IPS-18c (cell line): Measurements from ENCODE around the gene PFAS.
"Not testable (repeated sequence)": the region's sequence is repeated elsewhere in the genome, so short reads cannot be mapped to it uniquely, and the experiment has no call there.

Source experiments
- H3K4me3 ChIP-seq: 2 replicates; pipeline ENCODE4 v1.7.0; 2013; ENCODE audit warnings: low read depth, mild to moderate bottlenecking, low read length, moderate library complexity; ENCODE audit not compliant: insufficient read depth
- H3K9me3 ChIP-seq: one replicate; pipeline ENCODE4 v1.6.1; 2013; ENCODE audit warnings: mild to moderate bottlenecking, low read length, moderate library complexity; ENCODE audit not compliant: control insufficient read depth, insufficient read depth

Gene PFAS, protein sequence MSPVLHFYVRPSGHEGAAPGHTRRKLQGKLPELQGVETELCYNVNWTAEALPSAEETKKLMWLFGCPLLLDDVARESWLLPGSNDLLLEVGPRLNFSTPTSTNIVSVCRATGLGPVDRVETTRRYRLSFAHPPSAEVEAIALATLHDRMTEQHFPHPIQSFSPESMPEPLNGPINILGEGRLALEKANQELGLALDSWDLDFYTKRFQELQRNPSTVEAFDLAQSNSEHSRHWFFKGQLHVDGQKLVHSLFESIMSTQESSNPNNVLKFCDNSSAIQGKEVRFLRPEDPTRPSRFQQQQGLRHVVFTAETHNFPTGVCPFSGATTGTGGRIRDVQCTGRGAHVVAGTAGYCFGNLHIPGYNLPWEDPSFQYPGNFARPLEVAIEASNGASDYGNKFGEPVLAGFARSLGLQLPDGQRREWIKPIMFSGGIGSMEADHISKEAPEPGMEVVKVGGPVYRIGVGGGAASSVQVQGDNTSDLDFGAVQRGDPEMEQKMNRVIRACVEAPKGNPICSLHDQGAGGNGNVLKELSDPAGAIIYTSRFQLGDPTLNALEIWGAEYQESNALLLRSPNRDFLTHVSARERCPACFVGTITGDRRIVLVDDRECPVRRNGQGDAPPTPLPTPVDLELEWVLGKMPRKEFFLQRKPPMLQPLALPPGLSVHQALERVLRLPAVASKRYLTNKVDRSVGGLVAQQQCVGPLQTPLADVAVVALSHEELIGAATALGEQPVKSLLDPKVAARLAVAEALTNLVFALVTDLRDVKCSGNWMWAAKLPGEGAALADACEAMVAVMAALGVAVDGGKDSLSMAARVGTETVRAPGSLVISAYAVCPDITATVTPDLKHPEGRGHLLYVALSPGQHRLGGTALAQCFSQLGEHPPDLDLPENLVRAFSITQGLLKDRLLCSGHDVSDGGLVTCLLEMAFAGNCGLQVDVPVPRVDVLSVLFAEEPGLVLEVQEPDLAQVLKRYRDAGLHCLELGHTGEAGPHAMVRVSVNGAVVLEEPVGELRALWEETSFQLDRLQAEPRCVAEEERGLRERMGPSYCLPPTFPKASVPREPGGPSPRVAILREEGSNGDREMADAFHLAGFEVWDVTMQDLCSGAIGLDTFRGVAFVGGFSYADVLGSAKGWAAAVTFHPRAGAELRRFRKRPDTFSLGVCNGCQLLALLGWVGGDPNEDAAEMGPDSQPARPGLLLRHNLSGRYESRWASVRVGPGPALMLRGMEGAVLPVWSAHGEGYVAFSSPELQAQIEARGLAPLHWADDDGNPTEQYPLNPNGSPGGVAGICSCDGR (N-terminal part only)

DNA sequence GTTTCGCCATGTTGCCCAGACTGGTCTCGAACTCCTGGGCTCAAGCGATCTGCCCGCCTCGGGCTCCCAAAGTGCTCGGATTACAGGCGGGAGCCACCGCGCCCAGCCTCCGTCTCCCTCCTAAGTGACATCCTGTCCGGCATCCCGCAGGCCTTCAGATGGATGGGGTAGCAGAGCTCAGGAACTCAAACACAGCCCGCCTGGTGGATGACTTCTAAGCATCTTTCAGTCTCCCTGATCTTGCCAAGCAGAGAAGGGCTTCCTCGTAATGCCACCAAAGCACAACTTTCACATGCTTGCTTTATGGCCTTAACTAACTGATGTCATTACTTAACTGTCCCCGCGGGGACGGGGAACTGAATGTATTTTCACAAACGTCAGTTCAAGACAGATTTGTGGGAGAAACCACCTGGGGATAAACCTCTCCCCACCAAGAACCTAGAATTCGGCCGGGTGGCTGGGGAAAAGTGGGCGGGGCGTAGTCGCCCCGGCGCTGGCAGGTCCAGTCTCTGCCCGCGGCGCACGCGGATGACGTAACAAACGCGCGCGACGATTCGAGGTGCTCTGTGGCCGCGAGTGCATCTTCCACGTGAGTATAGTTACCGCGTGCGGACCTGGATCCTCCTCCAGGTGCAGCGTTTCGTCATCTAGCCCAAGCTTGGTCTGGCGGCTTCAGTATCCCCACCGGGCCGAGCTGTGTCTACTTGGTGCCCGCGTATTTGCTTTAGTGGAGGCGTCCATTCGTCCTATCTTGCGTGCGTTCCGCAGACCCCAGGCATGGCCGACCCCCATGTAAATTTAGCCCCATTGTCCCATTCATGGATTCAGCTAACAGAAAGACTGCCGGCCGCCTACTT, at the start of gene PFAS:
PFAS (plus strand) TSS at position 539 of the 857 bp plus-strand sequence. CDS start 4,649 bp downstream, outside the sequence.
- no peaks in the 10 kb centered on the region for H3K9me3 ChIP-seq
- peak within 1 kb of the TSS; percentile 99 for H3K4me3 ChIP-seq

DNA sequence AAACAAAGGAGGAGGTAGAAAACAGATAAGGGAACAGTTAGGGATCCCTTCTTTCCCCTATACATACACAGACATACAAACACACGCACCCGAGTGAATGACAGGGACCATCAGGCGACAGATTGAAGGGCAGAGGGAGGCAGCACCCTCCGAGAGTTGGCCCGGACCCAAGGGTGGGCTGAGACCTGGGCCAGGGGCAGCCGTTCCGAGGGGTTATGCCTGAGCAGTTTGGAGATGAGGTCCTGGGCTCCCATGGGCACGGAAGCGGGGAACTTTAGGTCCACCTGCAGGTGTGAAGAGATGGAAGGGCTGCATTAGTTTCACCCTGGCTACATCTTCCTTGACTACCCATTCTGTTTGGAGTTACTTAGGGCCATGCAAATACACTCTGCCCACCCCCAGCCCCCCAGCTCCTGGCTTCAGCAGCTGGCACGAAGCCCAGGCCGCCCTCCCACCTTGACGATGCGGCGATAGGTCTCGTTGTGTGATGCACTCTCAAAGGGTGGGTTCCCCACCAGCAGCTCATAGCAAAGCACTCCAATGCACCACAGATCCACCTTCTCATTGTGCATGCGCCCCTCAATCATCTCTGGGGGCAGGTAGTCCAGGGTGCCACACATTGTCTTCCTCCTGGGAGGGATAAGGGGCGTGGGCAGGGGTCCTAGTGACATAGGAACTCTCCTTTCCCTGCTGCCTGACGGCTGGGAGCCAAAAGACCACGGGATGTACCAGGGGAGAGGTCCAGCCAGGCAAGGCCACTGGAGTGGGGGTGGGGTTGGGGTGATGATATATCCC, 44.1 kb upstream of the PFAS start:
- Histone ChIP-seq H3K4me3 (no peak overlapping the region), H3K9me3 (no peaks in the 10 kb centered on the region)

GRCh38 chr17:8206536-8206935, 42.6 kb upstream of the PFAS start:
- Histone ChIP-seq H3K9me3 (no peaks in the 10 kb centered on the region), H3K4me3 (no peak overlapping the region)

GRCh38 chr17:8209907-8210760, 39.0 kb upstream of the PFAS start, which contains the start of gene AURKB:
Gene AURKB, minus strand, starts transcription at chr17:8210575. Its CDS starts 351 bp downstream, at chr17:8210224.
- Histone ChIP-seq H3K4me3 (peak within 1 kb of the TSS; percentile 93), H3K9me3 (no peaks in the 10 kb centered on the region)

GRCh38 chr17:8210761-8211458, 38.2 kb upstream of the PFAS start:
- Histone ChIP-seq H3K9me3 (no peaks in the 10 kb centered on the region), H3K4me3 (peak overlapping the region; percentile 93; the same call in 1 of the 2 replicates)

DNA sequence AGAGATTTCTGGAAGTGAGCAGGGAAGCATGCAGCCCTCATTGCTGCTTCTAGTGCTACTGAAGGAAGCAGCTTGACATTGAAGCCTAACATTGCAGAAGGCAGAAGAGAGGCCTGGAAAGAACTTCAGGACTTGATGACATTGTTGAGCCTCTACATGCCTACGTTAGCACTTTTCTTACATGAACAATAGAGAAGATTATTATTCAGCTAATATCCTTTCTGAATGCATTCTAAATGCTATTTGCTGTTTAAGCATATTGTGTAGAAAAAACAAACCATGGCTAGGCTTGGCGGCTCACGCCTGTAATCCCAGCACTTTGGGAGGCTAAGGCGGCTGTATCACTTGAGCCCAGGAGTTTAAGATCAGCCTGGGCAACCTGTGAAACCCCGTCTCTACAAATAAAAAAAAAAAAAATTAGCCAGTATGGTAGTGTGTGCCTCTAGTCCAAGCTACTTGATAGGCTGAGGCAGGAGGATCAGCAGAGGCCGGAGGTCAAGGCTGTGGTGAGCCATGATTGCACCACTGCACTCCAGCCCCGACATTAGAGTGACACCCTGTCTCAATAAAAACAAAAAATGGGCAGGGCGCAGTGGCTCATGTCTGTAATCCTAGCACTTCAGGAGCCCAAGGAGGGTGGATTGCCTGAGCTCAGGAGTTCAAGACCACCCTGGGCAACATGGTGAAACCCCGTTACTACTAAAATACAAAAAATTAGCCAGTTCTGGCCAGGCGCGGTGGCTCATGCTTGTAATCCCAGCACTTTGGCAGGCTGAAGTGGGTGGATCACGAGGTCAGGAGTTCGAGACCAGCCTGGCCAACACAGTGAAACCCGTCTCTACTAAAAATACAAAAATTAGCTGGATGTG, 36.5 kb upstream of the PFAS start:
- no peak overlapping the region for H3K4me3 ChIP-seq
- no peaks in the 10 kb centered on the region for H3K9me3 ChIP-seq

DNA sequence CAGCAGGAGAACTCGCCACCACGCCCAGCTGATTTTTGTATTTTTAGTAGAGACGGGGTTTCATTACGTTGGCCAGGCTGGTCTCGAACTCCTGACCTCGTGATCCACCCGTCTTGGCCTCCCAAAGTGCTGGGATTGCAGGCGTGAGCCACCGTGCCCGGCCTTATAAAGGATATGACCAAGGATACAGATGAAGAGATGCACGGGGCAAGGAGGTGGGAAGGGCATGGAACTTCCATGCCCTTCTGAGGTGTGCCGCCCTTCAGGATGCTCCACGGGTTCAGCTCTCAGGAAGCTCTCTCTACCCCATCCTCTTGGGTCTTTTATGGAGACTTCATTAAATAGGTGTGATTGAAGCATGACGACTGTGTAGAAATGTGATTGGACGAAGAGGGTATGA, 35.1 kb upstream of the PFAS start:
- H3K9me3 ChIP-seq, H3K4me3 ChIP-seq: not testable (repeated sequence)

GRCh38 chr17:8220783-8221662, 28.1 kb upstream of the PFAS start:
- Histone ChIP-seq H3K9me3 (no peaks in the 10 kb centered on the region), H3K4me3 (peak overlapping the region; percentile 86)

- Histone ChIP-seq H3K9me3 (no peaks in the 10 kb centered on the region), H3K4me3 (peak overlapping the region; percentile 86)
Observed at GRCh38 chr17:8221663-8222379, 27.3 kb upstream of the PFAS start.

DNA sequence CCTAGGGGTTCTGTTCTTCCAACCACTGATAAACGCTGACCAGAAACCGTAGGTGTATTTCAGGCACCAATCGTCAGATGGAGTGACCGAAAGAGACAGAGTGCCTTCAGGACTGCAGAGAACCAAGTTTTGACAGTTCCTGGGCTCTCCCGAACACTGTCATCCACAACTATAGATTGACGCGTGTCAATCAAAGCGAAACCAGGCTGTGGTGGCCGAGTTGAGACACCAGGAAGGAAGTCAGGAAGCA, 26.8 kb upstream of the PFAS start:
- H3K4me3 ChIP-seq, result peak overlapping the region; percentile 86
- no peaks in the 10 kb centered on the region for H3K9me3 ChIP-seq

DNA sequence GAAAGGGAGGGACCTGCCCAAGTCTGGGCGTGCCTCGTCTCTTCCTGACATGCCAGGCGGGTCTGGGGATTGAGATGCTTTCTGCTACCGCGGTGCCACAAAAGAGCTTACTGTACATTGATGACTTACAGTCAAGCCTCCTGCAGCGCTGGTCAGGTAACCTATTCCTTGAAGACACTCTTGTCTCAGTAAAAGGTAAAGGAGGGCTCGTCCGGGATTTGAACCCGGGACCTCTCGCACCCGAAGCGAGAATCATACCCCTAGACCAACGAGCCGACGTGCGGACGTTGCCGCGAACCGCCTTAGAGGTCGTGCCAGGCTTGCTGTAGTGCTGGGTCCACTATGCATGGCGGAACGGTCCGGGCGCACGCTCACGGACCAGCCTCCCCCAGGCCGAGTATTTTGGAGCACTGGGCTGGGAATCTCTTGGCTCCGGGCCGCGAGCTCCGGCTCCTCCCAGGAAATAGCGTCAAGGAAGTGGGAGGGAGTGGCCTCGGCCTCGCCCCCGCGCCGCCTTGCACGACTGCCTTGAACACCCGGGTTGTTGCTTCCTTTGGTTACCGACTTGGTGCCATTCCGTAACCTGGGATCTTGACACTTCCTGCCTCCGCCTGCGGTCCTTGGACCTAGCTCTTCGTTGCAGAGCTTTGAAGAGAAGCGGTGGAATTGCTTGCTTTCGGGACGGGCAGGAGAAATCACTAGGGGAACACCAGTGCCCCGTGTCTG, 26.3 kb upstream of the PFAS start:
- Histone ChIP-seq H3K9me3 (no peaks in the 10 kb centered on the region), H3K4me3 (peak overlapping the region; percentile 86)
